Ascending aorta (tissue), 2 donors: ENCODE data around the gene IFT57. TPM values are rescaled to one million over a fixed set of nuclear protein-coding genes. Genes with fewer than 3 reads are reported as not detected.

Experiments used
- DNase-seq, 2 donors: peaks; one replicate each; pipeline ENCODE4 v3.0.0-alpha.2; 2019; ENCODE audit warnings: low spot score in 2 of 2
- H3K27ac ChIP-seq, 2 donors: fragments of 200-600 bp; sonication (generic); one replicate each; pipeline ENCODE4 v1.5.1; 2016 to 2017; ENCODE audit warnings: mild to moderate bottlenecking in 1 of 2
- H3K27me3 ChIP-seq: fragments of 200-600 bp; sonication (generic); one replicate; pipeline ENCODE4 v1.5.1; 2017
- H3K36me3 ChIP-seq, 2 donors: fragments of 200-600 bp; sonication (generic); one replicate each; pipeline ENCODE4 v1.5.1; 2016
- H3K4me1 ChIP-seq, 2 donors: fragments of 200-600 bp; sonication (generic); one replicate each; pipeline ENCODE4 v1.5.1; 2016 to 2017; ENCODE audit warnings: mild to moderate bottlenecking in 1 of 2
- H3K4me3 ChIP-seq, 2 donors: fragments of 200-600 bp; sonication (generic); one replicate each; pipeline ENCODE4 v1.5.1; 2016 to 2017; ENCODE audit warnings: mild to moderate bottlenecking in 1 of 2
- H3K9me3 ChIP-seq, 2 donors: fragments of 200-600 bp; sonication (generic); one replicate each; pipeline ENCODE4 v1.5.1; 2016
- CTCF ChIP-seq, 3 experiments: fragments of 200-600 bp in 2 of 3; fragments of 450-650 bp in 1 of 3; sonication (generic) in 2 of 3; IDR thresholded peaks; one replicate each; pipeline ENCODE4 v1.5.1; 2016 to 2019; ENCODE audit warnings: antibody characterized with exemption in 3 of 3, mild to moderate bottlenecking in 1 of 3, moderate library complexity in 1 of 3
- intact Hi-C: fragments of 100-400 bp; cut with DNase I; formaldehyde crosslinking; loops from one replicate; pipeline ENCODE4 v1.15.1; 2023
- total RNA-seq: library from RNA; depleted of rRNA; stranded (reverse); fragments of >200 nt; gene quantifications from one replicate; pipeline ENCODE4 v1.1.0, GENCODE V29; 2016

IFT57 gene
- total RNA-seq, 1 donor from 2014 or later = 27.7 TPM

GRCh38 chr3:108225221-108225620, 3.0 kb upstream of the IFT57 start:
- H3K36me3 ChIP-seq = no peaks in the 10 kb centered on the region
- intact Hi-C loops = loop anchor here (10.0 kb wide), 3 partner anchors 370 to 990 kb away; no protein-coding TSS in a partner anchor

GRCh38 chr3:108223928-108224327, 1.7 kb upstream of the IFT57 start:
- no peak overlapping the region for H3K4me3 ChIP-seq
- TF ChIP-seq CTCF (IDR thresholded peaks at IDR 0.05) = no peak
- DNase-seq = no peak
- no peaks in the 10 kb centered on the region for H3K36me3 ChIP-seq
- no peaks in the 10 kb centered on the region for H3K9me3 ChIP-seq
- no peaks in the 10 kb centered on the region for H3K27me3 ChIP-seq
- intact Hi-C loops = loop anchor here (5.0 to 10.0 kb wide), 8 partner anchors 267 to 989 kb away; partner anchors contain the start of gene BBX
- peak overlapping the region in 1 of 2 donors; percentile 50 for H3K27ac ChIP-seq
- peaks cover 0 to 14% of the 10 kb centered on the region in 2 donors for H3K4me1 ChIP-seq

More at GRCh38 chr3:108225221-108225620, 3.0 kb upstream of the IFT57 start:
- TF ChIP-seq CTCF (IDR thresholded peaks at IDR 0.05) = no peak
- H3K4me3 ChIP-seq = no peak overlapping the region
- no peaks in the 10 kb centered on the region for H3K27me3 ChIP-seq
- H3K27ac ChIP-seq = no peak overlapping the region
- H3K9me3 ChIP-seq = no peaks in the 10 kb centered on the region
- peaks cover 0 to 6% of the 10 kb centered on the region in 2 donors for H3K4me1 ChIP-seq
- DNase-seq = no peak

GRCh38 chr3:108222853-108223565, 785 bp upstream of the IFT57 start:
- Histone ChIP-seq H3K36me3 (no peaks in the 10 kb centered on the region), H3K27me3 (no peaks in the 10 kb centered on the region), H3K4me1 (peaks cover 0 to 19% of the 10 kb centered on the region in 2 donors), H3K4me3 (peak overlapping the region; percentile 67 to 79), H3K9me3 (no peaks in the 10 kb centered on the region), H3K27ac (peak overlapping the region; percentile 68 to 69)
- TF ChIP-seq CTCF (IDR thresholded peaks at IDR 0.05) = no peak
- DNase-seq = no peak
- intact Hi-C loops = loop anchor here (1.0 to 10.0 kb wide), 9 partner anchors 133 to 988 kb away; partner anchors contain the start of gene BBX

GRCh38 chr3:108221393-108221792, 831 bp downstream of the IFT57 start:
- intact Hi-C loops = loop anchor here (5.0 to 10.0 kb wide), 8 partner anchors 264 to 987 kb away; partner anchors contain the start of gene BBX
- Histone ChIP-seq H3K36me3 (no peaks in the 10 kb centered on the region), H3K4me3 (peak overlapping the region; percentile 67 to 79), H3K27me3 (no peaks in the 10 kb centered on the region), H3K4me1 (peaks cover 0 to 19% of the 10 kb centered on the region in 2 donors), H3K27ac (peak overlapping the region; percentile 61 to 68), H3K9me3 (no peaks in the 10 kb centered on the region)
- DNase-seq = no peak
- no peak for TF ChIP-seq CTCF (IDR thresholded peaks at IDR 0.05)

- H3K36me3 ChIP-seq = no peaks in the 10 kb centered on the region
- DNase-seq = no peak
- intact Hi-C loops = no loop called here
- no peak overlapping the region for H3K27ac ChIP-seq
- no peaks in the 10 kb centered on the region for H3K9me3 ChIP-seq
- no peaks in the 10 kb centered on the region for H3K27me3 ChIP-seq
- H3K4me3 ChIP-seq = no peak overlapping the region
- peaks cover 0 to 19% of the 10 kb centered on the region in 2 donors for H3K4me1 ChIP-seq
- TF ChIP-seq CTCF (IDR thresholded peaks at IDR 0.05) = no peak
Observed at GRCh38 chr3:108219336-108219735, 2.9 kb downstream of the IFT57 start.
